GM18517 (cell line): ENCODE measurements around the gene CSNK2A1.
A peak's percentile ranks its signal among the peaks of the same experiment; 100 is the strongest.
"Not testable (repeated sequence)": the region's sequence is repeated elsewhere in the genome, so short reads cannot be mapped to it uniquely, and the experiment has no call there.

Source experiments
- ATAC-seq: cut with Tn5 transposase; IDR thresholded peaks from one replicate; pipeline ENCODE4 v1.9.1; 2021; ENCODE audit warnings: mild to moderate bottlenecking, moderate library complexity; ENCODE audit not compliant: unreplicated experiment

The CSNK2A1 gene

GRCh38 chr20:496126-496696, 47.4 kb downstream of the CSNK2A1 start:
- ATAC-seq: no peak

- ATAC-seq: no peak
Observed at GRCh38 chr20:492159-492558, 51.4 kb downstream of the CSNK2A1 start.

- no peak for ATAC-seq
Observed at GRCh38 chr20:487655-488054, 55.9 kb downstream of the CSNK2A1 start.

GRCh38 chr20:483815-484644, 59.6 kb downstream of the CSNK2A1 start:
- ATAC-seq: no peak

- ATAC-seq: no peak
Observed at GRCh38 chr20:481167-481566, 62.4 kb downstream of the CSNK2A1 start.

GRCh38 chr20:480044-480443, 63.5 kb downstream of the CSNK2A1 start:
- no peak for ATAC-seq

GRCh38 chr20:479487-479886, 64.1 kb downstream of the CSNK2A1 start:
- ATAC-seq: no peak

GRCh38 chr20:478949-479429, 64.6 kb downstream of the CSNK2A1 start:
- peak; percentile 67 for ATAC-seq

GRCh38 chr20:478010-478948, 65.3 kb downstream of the CSNK2A1 start:
- ATAC-seq: no peak

- ATAC-seq: not testable (repeated sequence)
Observed at GRCh38 chr20:476561-477249, 66.9 kb downstream of the CSNK2A1 start.

GRCh38 chr20:475463-476357, 67.9 kb downstream of the CSNK2A1 start:
- ATAC-seq: no peak

GRCh38 chr20:474581-474980, 69.0 kb downstream of the CSNK2A1 start:
- no peak for ATAC-seq

- ATAC-seq: no peak
Observed at GRCh38 chr20:472889-473292, 70.7 kb downstream of the CSNK2A1 start.

GRCh38 chr20:472137-472846, 71.3 kb downstream of the CSNK2A1 start:
- ATAC-seq: no peak

- ATAC-seq: no peak
Observed at GRCh38 chr20:469746-470490, 73.7 kb downstream of the CSNK2A1 start.

- no peak for ATAC-seq
Observed at GRCh38 chr20:467755-468154, 75.8 kb downstream of the CSNK2A1 start.

- ATAC-seq: peak; percentile 91
Observed at GRCh38 chr20:462199-462991, 81.2 kb downstream of the CSNK2A1 start, which contains the start of gene TBC1D20. TBC1D20 (minus strand) TSS chr20:462533; CDS start chr20:462405, 128 bp downstream.
